Keratinocyte (primary cell): ENCODE measurements around the gene MYO1E. TPM values are rescaled to one million over a fixed set of nuclear protein-coding genes. Genes with fewer than 3 reads are reported as not detected.

Source experiments
- DNase-seq: peaks from one replicate; pipeline ENCODE4 v3.0.0-alpha.2; 2011; ENCODE audit warnings: low read depth, missing footprints, low spot score
- FAIRE-seq: peaks from 2 replicates; lab custom pipeline; 2011; peaks lifted over from hg19 to GRCh38; lab: Jason Lieb, UNC
- H2AFZ ChIP-seq: 2 replicates; pipeline ENCODE4 v1.6.0; 2012; ENCODE audit warnings: low read length, control low read depth, inconsistent platforms; ENCODE audit not compliant: control insufficient read depth
- H3K27ac ChIP-seq: 2 replicates; pipeline ENCODE4 v1.5.1; 2011; ENCODE audit warnings: low read length; ENCODE audit not compliant: control insufficient read depth, insufficient read depth
- H3K27me3 ChIP-seq: 3 replicates; pipeline ENCODE4 v1.6.0; 2011; ENCODE audit warnings: low read length; ENCODE audit not compliant: control insufficient read depth, insufficient read depth; ENCODE audit errors: extremely low read depth
- H3K36me3 ChIP-seq, 2 experiments: 2 replicates in 1 of 2; 3 replicates in 1 of 2; pipeline ENCODE4 v1.5.1; 2011; ENCODE audit warnings: low read length in 2 of 2, mild to moderate bottlenecking in 1 of 2; ENCODE audit not compliant: control insufficient read depth in 2 of 2, insufficient read depth in 2 of 2; ENCODE audit errors: extremely low read depth in 1 of 2
- H3K4me1 ChIP-seq: 3 replicates; pipeline ENCODE4 v1.5.1; 2011; ENCODE audit warnings: low read length; ENCODE audit not compliant: control insufficient read depth, insufficient read depth; ENCODE audit errors: extremely low read depth
- H3K4me2 ChIP-seq: 3 replicates; pipeline ENCODE4 v1.6.0; 2011; ENCODE audit warnings: low read depth, low read length; ENCODE audit not compliant: control insufficient read depth, insufficient read depth; ENCODE audit errors: extremely low read depth
- H3K4me3 ChIP-seq, 3 experiments: fragments of 200-600 bp in 1 of 3; sonication (generic) in 1 of 3; 2 replicates in 2 of 3; 3 replicates in 1 of 3; pipeline ENCODE4 v1.5.1; 2011 to 2016; ENCODE audit warnings: low read length in 3 of 3, mild to moderate bottlenecking in 3 of 3, control low read depth in 2 of 3, inconsistent platforms in 1 of 3, low read depth in 1 of 3, mixed read lengths in 1 of 3, mixed run types in 1 of 3, moderate library complexity in 1 of 3; ENCODE audit not compliant: control insufficient read depth in 2 of 3, insufficient read depth in 2 of 3; ENCODE audit errors: extremely low read depth in 1 of 3
- H3K79me2 ChIP-seq: 2 replicates; pipeline ENCODE4 v1.6.0; 2012; ENCODE audit warnings: low read length; ENCODE audit not compliant: control insufficient read depth, insufficient read depth
- H3K9ac ChIP-seq: 3 replicates; pipeline ENCODE4 v1.6.0; 2011; ENCODE audit warnings: low read length; ENCODE audit not compliant: control insufficient read depth, insufficient read depth; ENCODE audit errors: extremely low read depth
- H3K9me1 ChIP-seq: 3 replicates; pipeline ENCODE4 v1.6.0; 2011; ENCODE audit warnings: low read length; ENCODE audit not compliant: control insufficient read depth, insufficient read depth; ENCODE audit errors: extremely low read depth
- H3K9me3 ChIP-seq: 2 replicates; pipeline ENCODE4 v1.5.1; 2012; ENCODE audit warnings: low read depth, low read length; ENCODE audit not compliant: control insufficient read depth
- H4K20me1 ChIP-seq: 3 replicates; pipeline ENCODE4 v1.6.0; 2011; ENCODE audit warnings: low read length; ENCODE audit not compliant: control insufficient read depth, insufficient read depth; ENCODE audit errors: extremely low read depth
- EZH2 ChIP-seq: IDR thresholded peaks from one replicate; pipeline ENCODE4 v1.6.1; 2012; ENCODE audit warnings: inconsistent platforms, mild to moderate bottlenecking, low read length, moderate library complexity
- dilution Hi-C: fragments of 300-500 bp; cut with MboI; formaldehyde crosslinking; loops from one replicate; pipeline ENCODE4 v1.7.0; 2020; ENCODE audit warnings: low sequenced_read_pairs; ENCODE audit not compliant: extremely low pct_ligation_motif_present
- polyA plus RNA-seq, 5 experiments: library from polyadenylated mRNA; depleted of rRNA in 3 of 5; stranded (reverse) in 3 of 5; stranded (forward) in 1 of 5; unstranded in 1 of 5; fragments of >200 nt; gene quantifications; 1 replicate in 1 of 5; 2 replicates in 3 of 5; 3 replicates in 1 of 5; pipeline versions ENCODE4 v1.2.1 to v1.2.3, GENCODE V29; 2011 to 2012; ENCODE audit warnings: missing spikeins in 2 of 5, low read depth in 1 of 5, low replicate concordance in 1 of 5
- TF ChIP-seq, protein P1 (sequence below), 3 experiments: IDR thresholded peaks in 1 of 3; conservative IDR thresholded peaks in 1 of 3; optimal IDR thresholded peaks in 1 of 3; 2 replicates in 2 of 3; 3 replicates in 1 of 3; pipeline versions ENCODE3 to v1.5.1; 2011; ENCODE audit warnings: low read length in 3 of 3, mild to moderate bottlenecking in 3 of 3, moderate library complexity in 2 of 3, control low read depth in 1 of 3, inconsistent platforms in 1 of 3; ENCODE audit not compliant: insufficient read depth in 2 of 3; ENCODE audit errors: extremely low read depth in 1 of 3

MYO1E gene
- polyA plus RNA-seq, 1 donor (not counting 4 experiments of a cell fraction or from before 2014, with no cell fraction given) = 213 TPM

DNA sequence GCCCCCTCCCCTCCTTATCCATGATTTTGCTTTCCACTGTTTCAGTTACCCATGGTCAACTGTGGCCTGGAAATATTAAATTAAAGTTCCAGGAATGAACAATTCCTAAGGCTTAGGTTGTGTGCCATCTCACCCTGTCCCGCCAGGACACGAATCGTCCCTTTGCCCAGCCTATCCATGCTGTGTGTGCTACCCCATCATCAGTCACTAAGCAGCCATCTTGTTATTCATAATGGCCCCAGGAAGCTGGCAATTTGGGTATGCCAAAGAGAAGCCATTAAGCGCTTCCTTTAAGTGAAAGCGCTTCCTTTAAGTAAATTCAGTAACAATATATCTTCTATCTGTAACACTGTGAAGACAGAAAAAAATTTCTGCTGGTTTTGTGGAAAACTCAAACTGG, 215.3 kb downstream of the MYO1E start:
- Histone ChIP-seq H3K4me2 (no peak overlapping the region), H4K20me1 (no peaks in the 10 kb centered on the region), H3K4me1 (no peaks in the 10 kb centered on the region), H3K27me3 (no peaks in the 10 kb centered on the region), H3K36me3 (peaks cover 56 to 60% of the 10 kb centered on the region in 2 experiments), H2AFZ (no peak overlapping the region), H3K9me3 (no peaks in the 10 kb centered on the region), H3K4me3 (no peak overlapping the region), H3K79me2 (no peaks in the 10 kb centered on the region), H3K27ac (no peak overlapping the region), H3K9me1 (no peaks in the 10 kb centered on the region), H3K9ac (no peak overlapping the region)
- TF ChIP-seq, protein P1, sequence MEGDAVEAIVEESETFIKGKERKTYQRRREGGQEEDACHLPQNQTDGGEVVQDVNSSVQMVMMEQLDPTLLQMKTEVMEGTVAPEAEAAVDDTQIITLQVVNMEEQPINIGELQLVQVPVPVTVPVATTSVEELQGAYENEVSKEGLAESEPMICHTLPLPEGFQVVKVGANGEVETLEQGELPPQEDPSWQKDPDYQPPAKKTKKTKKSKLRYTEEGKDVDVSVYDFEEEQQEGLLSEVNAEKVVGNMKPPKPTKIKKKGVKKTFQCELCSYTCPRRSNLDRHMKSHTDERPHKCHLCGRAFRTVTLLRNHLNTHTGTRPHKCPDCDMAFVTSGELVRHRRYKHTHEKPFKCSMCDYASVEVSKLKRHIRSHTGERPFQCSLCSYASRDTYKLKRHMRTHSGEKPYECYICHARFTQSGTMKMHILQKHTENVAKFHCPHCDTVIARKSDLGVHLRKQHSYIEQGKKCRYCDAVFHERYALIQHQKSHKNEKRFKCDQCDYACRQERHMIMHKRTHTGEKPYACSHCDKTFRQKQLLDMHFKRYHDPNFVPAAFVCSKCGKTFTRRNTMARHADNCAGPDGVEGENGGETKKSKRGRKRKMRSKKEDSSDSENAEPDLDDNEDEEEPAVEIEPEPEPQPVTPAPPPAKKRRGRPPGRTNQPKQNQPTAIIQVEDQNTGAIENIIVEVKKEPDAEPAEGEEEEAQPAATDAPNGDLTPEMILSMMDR (optimal IDR thresholded peaks at IDR 0.05 in 1 of 3, IDR thresholded peaks at IDR 0.05 in 1 of 3, conservative IDR thresholded peaks at IDR 0.05 in 1 of 3; ENCODE audit: extremely low read depth in 1 of 3, insufficient read depth in 2 of 3, low read length in 3 of 3) = no peak
- no peak for TF ChIP-seq EZH2
- DNase-seq (no peak), FAIRE-seq (no peak)
- dilution Hi-C loops = no loop called here

- Histone ChIP-seq H3K36me3 (peaks cover 53 to 54% of the 10 kb centered on the region in 2 experiments), H4K20me1 (no peaks in the 10 kb centered on the region), H3K9ac (no peak overlapping the region), H3K4me3 (no peak overlapping the region), H3K27ac (no peak overlapping the region), H3K9me3 (no peaks in the 10 kb centered on the region), H3K9me1 (no peaks in the 10 kb centered on the region), H3K27me3 (no peaks in the 10 kb centered on the region), H3K79me2 (no peaks in the 10 kb centered on the region), H3K4me2 (no peak overlapping the region), H2AFZ (no peak overlapping the region), H3K4me1 (no peaks in the 10 kb centered on the region)
- no peak for TF ChIP-seq EZH2
- TF ChIP-seq, protein P1 (optimal IDR thresholded peaks at IDR 0.05 in 1 of 3, IDR thresholded peaks at IDR 0.05 in 1 of 3, conservative IDR thresholded peaks at IDR 0.05 in 1 of 3; ENCODE audit: extremely low read depth in 1 of 3, insufficient read depth in 2 of 3, low read length in 3 of 3) = no peak
- DNase-seq = no peak
- dilution Hi-C loops = no loop called here
- no peak for FAIRE-seq
Observed at GRCh38 chr15:59155431-59155830, 217.2 kb downstream of the MYO1E start.
